ENCODE data around the gene CHRNA9.
"Not testable (repeated sequence)": the region's sequence is repeated elsewhere in the genome, so short reads cannot be mapped to it uniquely, and the experiment has no call there.

The CHRNA9 gene

DNA sequence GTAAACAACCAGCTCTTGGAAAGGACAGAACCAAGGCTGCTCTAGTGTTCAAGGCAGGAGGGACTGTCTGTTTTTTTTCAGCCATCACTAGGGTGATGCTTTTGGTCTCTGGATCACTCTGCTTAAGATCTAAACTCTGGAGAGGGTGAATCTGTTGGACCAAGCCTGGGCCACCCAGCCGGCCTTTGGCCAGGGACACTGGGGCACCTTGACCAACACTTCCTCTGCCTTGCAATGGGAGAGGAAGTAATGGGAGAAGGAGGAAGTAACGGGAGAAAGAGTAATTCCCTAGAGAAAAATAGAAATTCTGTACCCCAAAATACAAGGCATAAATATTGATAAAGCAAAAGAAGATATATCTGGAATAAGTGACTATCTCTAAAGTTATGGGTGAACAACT is 12.9 kb downstream of the CHRNA9 start:
- DNase-seq, result no peak

DNA sequence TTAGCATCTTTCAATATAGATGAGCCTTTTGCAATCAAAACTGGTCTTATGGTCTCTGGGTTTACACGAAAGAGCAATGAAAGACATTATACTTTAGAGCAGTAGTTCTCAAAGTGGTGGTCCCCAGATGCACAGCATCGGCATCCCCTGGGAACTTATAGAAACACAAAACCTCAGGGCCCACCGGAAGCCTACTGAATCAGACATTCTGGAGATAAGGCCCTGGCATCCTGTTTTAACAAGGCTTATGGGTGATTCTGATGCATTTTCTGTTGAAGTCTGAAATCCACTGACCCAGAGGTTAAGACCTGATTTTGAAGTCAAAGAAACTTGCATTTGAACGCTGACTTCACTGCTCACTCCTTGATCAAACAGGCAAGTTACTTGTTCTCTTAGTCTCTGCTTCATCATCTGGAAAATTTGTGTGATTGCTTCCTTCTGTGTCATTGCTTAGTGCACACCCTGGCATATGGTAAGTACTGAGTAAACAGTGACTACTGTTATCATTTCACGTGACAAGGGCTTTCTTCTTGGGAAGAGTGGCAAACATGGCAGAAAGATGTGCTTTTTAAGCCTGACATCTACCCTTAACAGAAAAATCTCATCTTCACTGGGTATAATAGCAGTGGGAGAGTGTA is 14.5 kb downstream of the CHRNA9 start:
- no peak for DNase-seq

- no peak for DNase-seq
Measured at GRCh38 chr4:40350627-40351227, 15.6 kb downstream of the CHRNA9 start.

GRCh38 chr4:40354158-40354557 is 19.0 kb downstream of the CHRNA9 start:
- no peak for DNase-seq

GRCh38 chr4:40355131-40355530 is 20.0 kb downstream of the CHRNA9 start:
- DNase-seq, result no peak

GRCh38 chr4:40357738-40358137 is 22.6 kb downstream of the CHRNA9 start:
- no peak for DNase-seq

DNA sequence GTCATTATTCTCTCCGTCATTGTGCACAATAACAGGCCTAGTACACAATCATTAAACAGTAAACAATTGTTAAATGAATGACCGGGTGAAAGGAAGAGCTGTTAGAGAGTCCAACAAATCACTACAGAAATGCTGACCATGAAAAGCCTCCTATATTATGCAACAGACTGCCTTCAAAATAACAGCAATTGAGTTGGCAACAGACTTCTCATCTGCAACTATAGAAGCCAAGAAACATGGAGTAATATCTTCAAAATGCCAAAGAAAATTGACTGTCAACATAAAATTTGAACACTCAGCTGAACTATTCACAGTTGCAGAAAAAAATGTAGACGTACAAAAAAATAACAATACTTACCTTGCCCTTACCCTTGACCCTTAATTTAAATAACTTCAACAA is 26.2 kb downstream of the CHRNA9 start:
- DNase-seq, result no peak

DNA sequence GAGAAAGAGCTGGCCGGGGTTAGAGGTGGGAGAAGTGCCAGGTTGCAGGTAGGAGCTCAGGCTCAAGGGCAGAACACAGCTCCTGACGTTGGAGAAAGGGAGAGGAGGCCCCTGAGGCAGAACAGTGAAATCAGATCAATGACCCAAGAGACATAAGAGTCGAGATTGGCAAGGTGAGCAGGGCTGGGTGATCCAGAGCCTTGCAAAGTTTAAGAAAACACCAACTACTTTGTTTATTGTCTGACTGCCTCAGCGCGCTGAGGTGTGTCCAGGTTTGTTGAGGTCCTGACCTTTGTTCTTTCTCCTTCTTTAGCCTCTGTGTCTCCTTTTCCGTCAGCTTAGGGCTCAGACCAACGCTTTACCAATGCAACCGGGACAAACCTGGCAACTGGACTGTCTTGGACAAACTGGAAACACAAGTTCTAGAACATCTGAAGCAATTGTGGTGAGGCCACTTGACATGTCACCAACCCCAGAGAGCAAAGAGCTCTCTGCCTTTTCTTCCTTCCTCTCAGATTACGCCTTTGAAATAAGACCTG is 28.3 kb downstream of the CHRNA9 start:
- DNase-seq, result no peak

DNA sequence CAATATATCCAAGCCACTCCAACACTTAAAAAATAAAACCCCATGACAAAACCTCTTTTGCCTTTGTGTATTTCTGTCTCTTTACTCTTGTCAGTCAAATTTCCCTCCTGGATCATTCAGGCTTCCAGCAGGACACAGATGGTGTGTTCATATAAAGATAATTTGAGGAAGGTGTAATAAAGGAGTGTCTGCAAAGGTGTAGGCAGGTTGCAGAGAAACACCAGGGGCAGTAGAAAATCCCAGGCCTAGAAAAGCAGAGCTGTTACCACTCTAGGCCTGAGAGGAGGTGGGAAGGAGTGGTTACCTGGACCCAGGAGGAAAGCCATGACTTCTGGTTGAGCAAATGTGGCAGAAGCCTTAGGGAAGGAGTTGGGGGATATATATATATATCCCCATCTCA is 28.8 kb downstream of the CHRNA9 start:
- no peak for DNase-seq

- no peak for DNase-seq
Measured at GRCh38 chr4:40365766-40366165, 30.6 kb downstream of the CHRNA9 start.

- no peak for DNase-seq
Measured at GRCh38 chr4:40367451-40367850, 32.3 kb downstream of the CHRNA9 start.

GRCh38 chr4:40369437-40370274 is 34.5 kb downstream of the CHRNA9 start:
- no peak for DNase-seq

DNA sequence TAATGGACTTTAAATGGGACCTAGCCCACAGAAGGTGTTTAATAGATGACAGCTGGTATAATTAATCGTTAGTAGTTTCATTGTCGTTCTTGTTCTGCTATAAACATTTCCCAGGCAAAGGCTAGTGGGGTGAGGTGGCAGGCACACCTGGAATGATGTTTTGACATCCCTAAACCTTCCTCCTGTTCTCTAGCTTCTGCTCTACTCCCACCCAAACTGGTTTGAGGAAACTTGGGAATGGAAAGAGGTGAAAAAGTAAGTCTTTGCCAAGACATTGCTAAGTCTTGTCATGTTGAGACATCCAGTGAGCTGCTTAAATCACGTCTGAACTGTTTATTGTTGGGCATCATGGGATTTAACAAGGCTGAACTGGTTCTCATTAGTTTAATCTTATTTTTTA is 37.5 kb downstream of the CHRNA9 start:
- DNase-seq, result no peak

- DNase-seq, result no peak
Measured at GRCh38 chr4:40373636-40374035, 38.5 kb downstream of the CHRNA9 start.

GRCh38 chr4:40375095-40375494 is 40.0 kb downstream of the CHRNA9 start:
- no peak for DNase-seq

- DNase-seq, result no peak
Measured at GRCh38 chr4:40375620-40376019, 40.5 kb downstream of the CHRNA9 start.

DNA sequence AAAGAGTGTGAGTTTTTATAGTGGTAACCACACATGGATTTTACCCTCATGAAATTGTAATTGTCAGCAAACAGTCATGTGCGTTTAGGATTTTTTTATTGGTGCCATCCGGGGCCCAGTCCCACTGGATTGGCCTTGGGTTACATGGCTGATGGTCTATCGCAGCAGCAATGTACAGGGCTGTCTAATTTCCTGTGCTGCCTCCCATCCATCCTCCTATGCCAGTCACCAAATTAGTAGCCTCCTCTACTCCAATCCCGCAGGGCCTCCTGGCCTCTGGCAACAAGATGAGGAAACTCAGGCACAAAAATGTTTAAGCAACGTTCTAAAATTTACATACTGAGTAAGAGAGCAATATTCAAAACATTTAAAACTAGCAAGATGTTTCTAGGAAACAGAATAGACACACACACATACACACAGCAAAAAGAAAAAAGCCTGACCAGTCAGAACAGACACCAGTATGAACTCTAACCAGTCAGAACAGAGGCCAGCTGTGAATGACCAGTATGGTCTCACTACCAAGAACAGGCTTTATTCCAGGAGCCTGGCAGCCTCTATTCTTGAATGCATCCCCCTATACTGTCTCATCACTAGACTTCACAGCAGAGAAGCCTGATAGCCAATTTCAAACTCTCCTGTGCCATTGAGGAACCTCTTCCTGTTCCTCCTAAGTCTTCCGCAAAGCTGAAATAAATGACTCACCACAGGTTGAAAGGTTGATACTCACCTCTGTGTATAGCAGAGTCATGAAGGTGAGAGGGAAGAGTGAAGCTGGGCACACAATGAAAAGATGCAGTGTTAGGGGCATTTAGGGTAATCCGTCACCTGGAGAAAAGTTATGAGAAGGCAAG is 42.6 kb downstream of the CHRNA9 start:
- no peak for DNase-seq

GRCh38 chr4:40378619-40379018 is 43.5 kb downstream of the CHRNA9 start:
- no peak for DNase-seq

- no peak for DNase-seq
Measured at GRCh38 chr4:40379248-40379647, 44.1 kb downstream of the CHRNA9 start.

DNA sequence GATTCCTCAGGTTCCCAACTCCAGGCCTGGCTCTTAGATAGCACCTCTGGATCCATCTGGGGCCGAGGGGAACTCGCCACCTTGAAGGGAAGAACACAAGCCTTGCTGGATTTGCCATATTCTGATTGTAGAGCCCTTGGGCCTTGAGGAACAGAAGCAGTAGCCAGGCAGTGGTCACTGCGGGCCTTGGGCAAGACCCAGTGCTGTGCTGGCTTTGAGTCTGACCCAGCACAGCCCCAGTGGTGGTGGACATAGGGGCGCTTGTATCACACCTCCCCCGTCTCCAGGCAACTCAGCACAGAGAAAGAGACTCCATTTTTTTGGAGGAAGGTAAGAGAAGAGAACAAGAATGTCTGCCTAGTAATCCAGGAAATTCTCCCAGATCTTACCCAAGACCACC is 45.5 kb downstream of the CHRNA9 start:
- DNase-seq, result no peak

DNA sequence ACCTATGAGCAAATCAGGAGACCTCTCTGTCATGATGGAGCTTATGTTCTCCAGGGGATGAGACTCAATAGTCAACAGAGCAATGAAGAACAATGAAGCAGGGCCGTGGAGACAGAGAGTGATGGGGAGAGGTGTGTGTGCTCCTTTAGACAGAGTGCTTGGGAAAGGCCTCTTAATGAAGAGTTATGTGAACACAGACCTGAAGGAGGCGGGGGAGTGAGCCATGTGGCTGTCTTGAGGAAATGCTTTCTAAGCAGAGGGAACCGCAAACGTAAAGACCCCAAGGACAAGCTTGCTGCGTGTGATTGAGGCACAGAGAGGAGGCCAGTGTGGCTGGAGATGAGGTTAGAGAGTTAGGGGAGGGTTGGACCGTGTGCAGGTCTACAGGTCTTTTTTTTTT is 53.1 kb downstream of the CHRNA9 start:
- DNase-seq, result peak; percentile 15

DNA sequence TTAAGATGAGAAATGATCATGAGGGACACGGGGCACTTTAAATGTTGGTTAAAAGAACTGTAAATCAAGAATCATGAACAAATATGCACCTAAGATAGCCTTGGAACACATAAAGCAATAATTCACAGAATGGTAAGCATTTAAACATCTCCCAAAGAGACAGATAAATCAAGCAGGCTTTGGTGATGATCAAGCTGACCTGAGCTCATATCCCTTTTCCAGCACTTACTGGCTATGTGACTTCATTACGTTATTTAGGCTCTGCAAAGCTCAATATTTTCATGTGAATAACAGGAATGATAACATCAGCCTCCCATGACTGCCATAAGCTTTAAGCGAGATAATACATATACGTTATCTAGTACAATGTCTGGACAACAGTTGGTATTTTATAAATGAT is 54.9 kb downstream of the CHRNA9 start:
- DNase-seq, result no peak

DNA sequence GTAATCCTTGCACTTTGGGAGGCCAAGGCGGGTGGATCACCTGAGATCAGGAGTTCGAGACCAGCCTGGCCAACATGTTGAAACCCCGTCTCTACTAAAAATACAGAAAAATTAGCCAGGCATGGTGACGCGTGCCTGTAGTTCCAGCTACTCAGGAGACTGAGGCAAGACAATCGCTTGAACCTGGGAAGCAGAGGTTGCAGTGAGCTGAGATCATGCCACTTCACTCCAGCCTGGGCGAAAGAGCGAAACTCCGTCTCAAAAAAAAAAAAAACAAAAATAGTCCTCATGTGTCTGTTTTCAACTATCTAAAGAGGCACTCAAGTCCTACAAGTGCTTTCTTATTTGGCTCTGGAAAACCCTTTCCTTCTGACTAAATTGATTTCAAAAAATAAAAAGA is 57.1 kb downstream of the CHRNA9 start:
- not testable (repeated sequence) for DNase-seq

Measured in NCI-H2227 treated with DMSO at 0.1 percent for 48 hours (cell line).